ENCODE measurements around the gene DNAJB2.

DNA sequence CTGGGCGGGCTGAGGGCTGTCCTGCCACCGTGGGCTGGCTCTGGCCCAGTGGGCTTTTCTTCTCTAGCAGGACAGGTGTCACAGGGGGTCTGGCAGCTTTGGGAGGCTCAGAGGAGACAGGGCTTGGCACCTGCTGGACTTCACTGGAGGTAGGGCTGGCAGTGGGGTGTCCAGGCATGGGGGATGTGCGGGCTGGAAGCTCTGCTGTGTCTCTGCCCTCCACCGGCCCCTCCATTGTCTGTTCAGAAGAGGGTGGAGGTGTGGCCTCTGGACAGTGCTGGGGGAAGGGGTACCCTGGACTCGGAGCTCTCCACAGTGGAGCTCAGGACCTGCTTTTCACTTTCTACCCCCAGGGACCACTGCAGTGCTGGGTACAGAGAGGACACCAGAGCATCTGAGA is 20.9 kb downstream of the DNAJB2 start:
- TF ChIP-seq CTCF (IDR thresholded peaks at IDR 0.05; ENCODE audit: low read length) (no peak), EZH2 (IDR thresholded peaks at IDR 0.05; ENCODE audit: borderline replicate concordance, low read length) (no peak)
